Activated naive CD4-positive, alpha-beta T cell (primary cell): ENCODE results near the gene MLST8.
"Not testable (repeated sequence)": the region's sequence is repeated elsewhere in the genome, so short reads cannot be mapped to it uniquely, and the experiment has no call there.

ENCODE experiments used
- DNase-seq, 4 experiments: peaks; one replicate each; lab custom pipeline; 2025; lab: John Stamatoyannopoulos, UW

MLST8 gene

GRCh38 chr16:2232094-2232990 lies 27.1 kb downstream of the MLST8 start:
- DNase-seq, result no peak

GRCh38 chr16:2233046-2233775 lies 28.0 kb downstream of the MLST8 start:
- DNase-seq, result no peak

- no peak for DNase-seq
Observed at GRCh38 chr16:2233872-2234812, 28.9 kb downstream of the MLST8 start.

- no peak for DNase-seq
Observed at GRCh38 chr16:2234813-2235170, 29.5 kb downstream of the MLST8 start.

GRCh38 chr16:2235234-2235651 lies 30.0 kb downstream of the MLST8 start:
- DNase-seq, result no peak

- DNase-seq, result no peak
Observed at GRCh38 chr16:2235695-2236336, 30.6 kb downstream of the MLST8 start.

GRCh38 chr16:2236337-2237101 lies 31.3 kb downstream of the MLST8 start, which contains the start of gene DNASE1L2:
DNASE1L2 (plus strand) TSS chr16:2236444; CDS start chr16:2236817, 373 bp downstream.
- DNase-seq, result no peak

GRCh38 chr16:2237102-2237482 lies 31.8 kb downstream of the MLST8 start:
- no peak for DNase-seq

GRCh38 chr16:2237493-2238149 lies 32.4 kb downstream of the MLST8 start:
- DNase-seq, result no peak

- no peak for DNase-seq
Observed at GRCh38 chr16:2238150-2238837, 33.0 kb downstream of the MLST8 start.

- no peak for DNase-seq
Observed at GRCh38 chr16:2238838-2239675, 33.8 kb downstream of the MLST8 start.

GRCh38 chr16:2240331-2240730 lies 35.1 kb downstream of the MLST8 start:
- DNase-seq, result not testable (repeated sequence)

- no peak for DNase-seq
Observed at GRCh38 chr16:2242598-2242997, 37.3 kb downstream of the MLST8 start.

- no peak for DNase-seq
Observed at GRCh38 chr16:2243031-2243528, 37.8 kb downstream of the MLST8 start.

- no peak for DNase-seq
Observed at GRCh38 chr16:2243781-2244180, 38.5 kb downstream of the MLST8 start.

- no peak for DNase-seq
Observed at GRCh38 chr16:2244301-2244700, 39.0 kb downstream of the MLST8 start.

- no peak for DNase-seq
Observed at GRCh38 chr16:2244926-2245795, 39.9 kb downstream of the MLST8 start.
